ENCODE results near the gene CAPS. TPM values are rescaled to one million over a fixed set of nuclear protein-coding genes. Genes with fewer than 3 reads are reported as not detected.

CAPS gene
- total RNA-seq, 1 experiment from 2014 or later, result 2.3 TPM

GRCh38 chr19:5933391-5934068 is 19.5 kb downstream of the CAPS start:
- Histone ChIP-seq H3K27me3 (ENCODE audit: insufficient read depth, low read length) (no peaks in the 10 kb centered on the region), H2BK15ac (ENCODE audit: low read depth, low read length) (no peak overlapping the region), H3K79me1 (ENCODE audit: insufficient read depth, low read depth, low read length, poor library complexity, severe bottlenecking) (no peaks in the 10 kb centered on the region), H3K9ac (ENCODE audit: extremely low read depth, insufficient read length, low read length) (no peak overlapping the region), H2BK20ac (ENCODE audit: low read depth, low read length, poor library complexity, severe bottlenecking) (no peak overlapping the region), H3K23me2 (ENCODE audit: insufficient read length, low read depth, low read length, poor library complexity, severe bottlenecking) (no peaks in the 10 kb centered on the region), H4K8ac (replicated peaks; ENCODE audit: insufficient read length, low read depth, low read length) (no peak overlapping the region), H4K20me1 (ENCODE audit: control insufficient read depth, insufficient read depth, insufficient read length) (no peaks in the 10 kb centered on the region), H4K5ac (ENCODE audit: insufficient read length, low read depth, low read length) (no peak overlapping the region), H2AK5ac (ENCODE audit: insufficient read length, low read length) (no peak overlapping the region), H3K79me2 (ENCODE audit: insufficient read depth, low read length) (no peaks in the 10 kb centered on the region), H4K91ac (ENCODE audit: insufficient read length, low read depth, low read length) (no peak overlapping the region), H3K14ac (ENCODE audit: insufficient read depth, low read length) (no peak overlapping the region), H2BK12ac (ENCODE audit: insufficient read length, low read depth, low read length) (no peak overlapping the region), H2BK5ac (ENCODE audit: insufficient read length, low read length) (no peak overlapping the region), H2BK120ac (ENCODE audit: low read depth, low read length, poor library complexity, severe bottlenecking) (no peak overlapping the region), H3K4me2 (ENCODE audit: insufficient read depth, insufficient read length, low read length) (no peak overlapping the region), H3T11ph (ENCODE audit: low read length) (no peak overlapping the region), H3K27ac (ENCODE audit: insufficient read length, low read depth, low read length) (no peak overlapping the region), H2AFZ (ENCODE audit: low read length) (no peak overlapping the region), H3K18ac (ENCODE audit: insufficient read length, low read depth, low read length) (no peak overlapping the region), H3K4ac (ENCODE audit: low read depth, low read length) (no peak overlapping the region), H3K4me1 (ENCODE audit: insufficient read depth, low read length) (no peaks in the 10 kb centered on the region), H3K56ac (ENCODE audit: insufficient read length, low read depth, low read length) (no peak overlapping the region), H3K23ac (ENCODE audit: insufficient read length, low read depth, low read length) (no peak overlapping the region), H3K9me3 (ENCODE audit: control insufficient read depth, low read depth, low read length) (no peaks in the 10 kb centered on the region)
- Mint-ChIP-seq H3K9me3 (no peaks in the 10 kb centered on the region), H3K27ac (peak overlapping the region in 2 of 3 experiments; percentile 44 to 45; a peak in 1 of 7 replicates), H3K4me3 (no peak overlapping the region), H3K27me3 (ENCODE audit: low read depth) (no peaks in the 10 kb centered on the region; the same call in 1 of the 2 replicates), H3K36me3 (ENCODE audit: insufficient read depth in 1 of 3, low read depth in 3 of 3) (peaks cover 11 to 69% (median 58%) of the 10 kb centered on the region in 3 experiments), H3K4me1 (peaks cover 0 to 5% of the 10 kb centered on the region in 2 experiments; a peak in 1 of 4 replicates)
- no peak for DNase-seq
- TF ChIP-seq CTCF (conservative IDR thresholded peaks at IDR 0.05), result no peak
- whole genome bisulfite sequencing (ENCODE audit: extremely low coverage, insufficient read length, low lambda C conversion rate), result no CpG with 5 or more reads among the region's 20 CpGs
